HG03460 (cell line): ENCODE measurements around the gene PKD2L1.

Experiments
- ATAC-seq: cut with Tn5 transposase; IDR thresholded peaks from one replicate; pipeline ENCODE4 v1.9.1; 2021; ENCODE audit not compliant: unreplicated experiment

The PKD2L1 gene

GRCh38 chr10:100356067-100357017 lies 26.3 kb upstream of the PKD2L1 start:
- no peak for ATAC-seq

GRCh38 chr10:100355086-100355485 lies 25.1 kb upstream of the PKD2L1 start:
- no peak for ATAC-seq

GRCh38 chr10:100353770-100354485 lies 23.9 kb upstream of the PKD2L1 start:
- no peak for ATAC-seq

GRCh38 chr10:100350914-100351485 lies 21.0 kb upstream of the PKD2L1 start:
- ATAC-seq = no peak

- no peak for ATAC-seq
Measured at GRCh38 chr10:100349672-100350071, 19.6 kb upstream of the PKD2L1 start.

GRCh38 chr10:100349087-100349486 lies 19.1 kb upstream of the PKD2L1 start:
- no peak for ATAC-seq

GRCh38 chr10:100348389-100348927 lies 18.4 kb upstream of the PKD2L1 start:
- no peak for ATAC-seq

GRCh38 chr10:100347568-100348195 lies 17.7 kb upstream of the PKD2L1 start:
- no peak for ATAC-seq

GRCh38 chr10:100346765-100347567 lies 16.9 kb upstream of the PKD2L1 start, which contains the start of gene SCD:
SCD (plus strand) TSS chr10:100347233; CDS start chr10:100347505, 272 bp downstream.
- ATAC-seq = peak; percentile 90

- ATAC-seq = peak; percentile 52
Measured at GRCh38 chr10:100346351-100346764, 16.3 kb upstream of the PKD2L1 start.

- no peak for ATAC-seq
Measured at GRCh38 chr10:100345570-100346330, 15.7 kb upstream of the PKD2L1 start.

GRCh38 chr10:100344241-100344788 lies 14.3 kb upstream of the PKD2L1 start:
- no peak for ATAC-seq

GRCh38 chr10:100342627-100342972 lies 12.6 kb upstream of the PKD2L1 start:
- ATAC-seq = no peak

GRCh38 chr10:100341953-100342626 lies 12.1 kb upstream of the PKD2L1 start:
- no peak for ATAC-seq

GRCh38 chr10:100340948-100341847 lies 11.2 kb upstream of the PKD2L1 start:
- ATAC-seq = no peak

GRCh38 chr10:100339236-100339635 lies 9.2 kb upstream of the PKD2L1 start:
- no peak for ATAC-seq

GRCh38 chr10:100338434-100339036 lies 8.5 kb upstream of the PKD2L1 start:
- ATAC-seq = no peak
